KOPT-K1 (cell line): ENCODE data around the gene C1QTNF2.

Experiments
- H3K27ac ChIP-seq: fragments of 200-600 bp; sonication (generic); 2 replicates; pipeline ENCODE4 v1.5.1; 2016; ENCODE audit warnings: antibody characterized with exemption, mild to moderate bottlenecking, low read depth, low read length; ENCODE audit not compliant: poor library complexity, severe bottlenecking
- H3K36me3 ChIP-seq: fragments of 200-600 bp; sonication (generic); 2 replicates; pipeline ENCODE4 v1.5.1; 2017; ENCODE audit warnings: antibody characterized with exemption, mild to moderate bottlenecking, low read length, moderate library complexity; ENCODE audit not compliant: insufficient read depth
- H3K9me3 ChIP-seq: fragments of 200-600 bp; sonication (generic); 2 replicates; pipeline ENCODE4 v1.5.1; 2017; ENCODE audit warnings: antibody characterized with exemption, low read length, mild to moderate bottlenecking; ENCODE audit not compliant: insufficient read depth, poor library complexity, severe bottlenecking

The C1QTNF2 gene

GRCh38 chr5:160310552-160311295, 59.7 kb downstream of the C1QTNF2 start:
- Histone ChIP-seq H3K9me3 (peaks cover 10% of the 10 kb centered on the region), H3K27ac (no peak overlapping the region), H3K36me3 (no peaks in the 10 kb centered on the region)

GRCh38 chr5:160310140-160310539, 60.3 kb downstream of the C1QTNF2 start:
- H3K36me3 ChIP-seq, result no peaks in the 10 kb centered on the region
- no peak overlapping the region for H3K27ac ChIP-seq
- H3K9me3 ChIP-seq, result peaks cover 10% of the 10 kb centered on the region

- Histone ChIP-seq H3K36me3 (no peaks in the 10 kb centered on the region), H3K9me3 (no peaks in the 10 kb centered on the region), H3K27ac (no peak overlapping the region)
These were observed 63.7 kb downstream of the C1QTNF2 start for GRCh38 chr5:160306696-160307095.

- H3K27ac ChIP-seq, result no peak overlapping the region
- H3K9me3 ChIP-seq, result no peaks in the 10 kb centered on the region
- no peaks in the 10 kb centered on the region for H3K36me3 ChIP-seq
These were observed 65.1 kb downstream of the C1QTNF2 start for GRCh38 chr5:160305319-160305718.

- H3K27ac ChIP-seq, result no peak overlapping the region
- no peaks in the 10 kb centered on the region for H3K36me3 ChIP-seq
- H3K9me3 ChIP-seq, result no peaks in the 10 kb centered on the region
These were observed 66.7 kb downstream of the C1QTNF2 start for GRCh38 chr5:160303690-160304089.

- Histone ChIP-seq H3K36me3 (no peaks in the 10 kb centered on the region), H3K27ac (no peak overlapping the region)
These were observed 72.2 kb downstream of the C1QTNF2 start for GRCh38 chr5:160298189-160298588.

GRCh38 chr5:160297776-160298175, 72.7 kb downstream of the C1QTNF2 start:
- Histone ChIP-seq H3K36me3 (no peaks in the 10 kb centered on the region), H3K27ac (no peak overlapping the region), H3K9me3 (no peaks in the 10 kb centered on the region)

More at GRCh38 chr5:160298189-160298588, 72.2 kb downstream of the C1QTNF2 start:
- no peaks in the 10 kb centered on the region for H3K9me3 ChIP-seq
